ENCODE measurements around the gene PRKN. TPM values are rescaled to one million over a fixed set of nuclear protein-coding genes. Genes with fewer than 3 reads are reported as not detected.
A peak's percentile ranks its signal among the peaks of the same experiment; 100 is the strongest.

PRKN gene
- total and polyA plus RNA-seq, 9 of the 15 experiments (the other 6 are each of a cell fraction or from before 2014, with no cell fraction given) = 0.03 to 0.96 (median 0.15) TPM; not detected in 2

GRCh38 chr6:162092816-162093502, 634.6 kb downstream of the PRKN start:
- Histone ChIP-seq H4K20me1 (replicated peaks; ENCODE audit: control insufficient read depth, insufficient read depth, low read length) (no peaks in the 10 kb centered on the region), H3K4me1 (replicated peaks in 1 of 2; ENCODE audit: control insufficient read depth in 2 of 2, insufficient read depth in 2 of 2, low read length in 2 of 2) (no peaks in the 10 kb centered on the region), H3K79me2 (ENCODE audit: control insufficient read depth, insufficient read depth, low read length) (no peaks in the 10 kb centered on the region), H3K9ac (ENCODE audit: insufficient read depth in 1 of 2, low read depth in 2 of 2, low read length in 2 of 2) (no peak overlapping the region), H3K9me3 (replicated peaks; ENCODE audit: control insufficient read depth, insufficient read depth, low read depth, low read length) (no peaks in the 10 kb centered on the region), H3K36me3 (ENCODE audit: control insufficient read depth, insufficient read depth, low read length) (no peaks in the 10 kb centered on the region), H3K27ac (ENCODE audit: extremely low read depth, low read depth, low read length) (no peak overlapping the region), H2AFZ (ENCODE audit: low read depth, low read length) (no peak overlapping the region), H3K27me3 (ENCODE audit: control insufficient read depth in 2 of 2, insufficient read depth in 2 of 2, low read length in 2 of 2) (no peaks in the 10 kb centered on the region), H3K4me3 (no peak overlapping the region), H3K4me2 (ENCODE audit: insufficient read depth, low read length) (no peak overlapping the region), H3K9me1 (ENCODE audit: control insufficient read depth, insufficient read depth, low read length) (no peaks in the 10 kb centered on the region)
- FAIRE-seq (no peak), ATAC-seq (no peak), DNase-seq (ENCODE audit: extremely low read depth in 1 of 4, low spot score in 3 of 4) (no peak)
- ChIA-PET CTCF (ENCODE audit: low intra/inter-chr PET ratio) (no interaction called here), POLR2A (no interaction called here)
- 1% methylated on average over 11 of the region's 11 CpGs for WGBS (ENCODE audit: insufficient coverage, low coverage, missing lambda C conversion rate)
- intact Hi-C loops (cut with micrococcal nuclease) = no loop called here
- TF ChIP-seq POLR2B (IDR thresholded peaks at IDR 0.05; ENCODE audit: low read depth, partially characterized antibody) (no peak), TAL1 (IDR thresholded peaks at IDR 0.05) (peak; percentile 28; the same call in 1 of the 2 replicates), CBFA2T3 (IDR thresholded peaks at IDR 0.05) (peak; percentile 22; the same call in 1 of the 2 replicates), ZNF398 (CRISPR knock-in tag; IDR thresholded peaks at IDR 0.05) (no peak)
- BruUV-seq (replicated peaks) = no TSS peak
- in situ Hi-C loops (cut with MboI) = no loop called here
